WTC11 (cell line): ENCODE data around the gene NCOA1.

Source experiments
- ATF1 ChIP-seq: sonication (generic); formaldehyde crosslinking; IDR thresholded peaks from 2 replicates; pipeline ENCODE4 v1.8.1; 2023; ENCODE audit warnings: mild to moderate bottlenecking, moderate library complexity, missing genetic modification reagents
- ATF6 ChIP-seq: sonication (generic); formaldehyde crosslinking; IDR thresholded peaks from 2 replicates; pipeline ENCODE4 v1.8.1; 2023; ENCODE audit warnings: mild to moderate bottlenecking, missing genetic modification reagents
- CREB1 ChIP-seq: sonication (generic); formaldehyde crosslinking; IDR thresholded peaks from 2 replicates; pipeline ENCODE4 v1.8.0; 2023; ENCODE audit warnings: mild to moderate bottlenecking, missing genetic modification reagents
- CREM ChIP-seq: sonication (generic); formaldehyde crosslinking; IDR thresholded peaks from 2 replicates; pipeline ENCODE4 v1.8.1; 2022; ENCODE audit warnings: mild to moderate bottlenecking, missing genetic modification reagents, moderate library complexity
- CTCF ChIP-seq: fragments of 200-600 bp; IDR thresholded peaks from 2 replicates; pipeline ENCODE4 v1.8.0; 2022; ENCODE audit warnings: antibody characterized with exemption
- GABPB1 ChIP-seq: sonication (generic); formaldehyde crosslinking; IDR thresholded peaks from 2 replicates; pipeline ENCODE4 v1.8.1; 2023; ENCODE audit warnings: mild to moderate bottlenecking, missing genetic modification reagents
- NR2C2 ChIP-seq: sonication (generic); formaldehyde crosslinking; IDR thresholded peaks from 2 replicates; pipeline ENCODE4 v1.8.0; 2022; ENCODE audit warnings: mild to moderate bottlenecking, missing genetic modification reagents
- ZNF232 ChIP-seq: sonication (generic); formaldehyde crosslinking; IDR thresholded peaks from 2 replicates; pipeline ENCODE4 v1.8.0; 2022; ENCODE audit warnings: mild to moderate bottlenecking, missing genetic modification reagents
- ZNF263 ChIP-seq: sonication (generic); formaldehyde crosslinking; IDR thresholded peaks from 2 replicates; pipeline ENCODE4 v1.8.1; 2022; ENCODE audit warnings: low read depth, mild to moderate bottlenecking, moderate library complexity, missing genetic modification reagents
- TF ChIP-seq, protein P1 (sequence below): sonication (generic); formaldehyde crosslinking; conservative IDR thresholded peaks from 2 replicates; pipeline ENCODE4 v1.8.1; 2023; ENCODE audit warnings: mild to moderate bottlenecking, low read depth, missing genetic modification reagents, moderate library complexity
- TF ChIP-seq, protein P2 (sequence below): fragments of 250-450 bp; sonication (Bioruptor Pico); IDR thresholded peaks from 2 replicates; pipeline ENCODE4 v2.1.2; 2022; ENCODE audit warnings: mild to moderate bottlenecking, moderate library complexity
- TF ChIP-seq, protein P3 (sequence below): sonication (generic); formaldehyde crosslinking; IDR thresholded peaks from 2 replicates; pipeline ENCODE4 v1.8.1; 2022; ENCODE audit warnings: low read depth, missing genetic modification reagents, borderline replicate concordance
- TF ChIP-seq, protein P4 (sequence below): fragments of 250-450 bp; sonication (Bioruptor Pico); IDR thresholded peaks from 2 replicates; pipeline ENCODE4 v1.9.0; 2021; ENCODE audit warnings: mild to moderate bottlenecking

DNA sequence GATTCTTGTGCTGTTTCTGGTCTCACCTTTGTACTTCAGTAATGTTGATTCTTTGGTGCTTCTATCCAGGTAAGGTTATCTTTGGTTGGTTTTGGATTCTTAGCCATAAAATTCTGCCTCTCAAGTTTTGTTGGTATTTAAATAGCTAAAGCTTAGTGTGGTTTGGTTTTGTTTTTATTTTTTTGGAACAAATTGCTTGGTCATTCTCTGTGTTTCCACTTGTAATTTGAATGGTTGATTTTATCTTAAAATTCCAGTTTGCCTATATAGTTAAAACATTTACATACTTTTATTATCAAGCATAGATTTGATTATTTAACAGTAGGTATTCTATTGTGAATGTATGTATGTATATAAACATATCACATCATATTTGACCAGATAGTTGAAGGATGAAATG is 6.6 kb downstream of the NCOA1 start:
- TF ChIP-seq CTCF (no peak), CREM (CRISPR knock-in tag) (no peak), NR2C2 (CRISPR knock-in tag) (no peak), ZNF263 (CRISPR knock-in tag) (no peak), ZNF232 (CRISPR knock-in tag) (no peak), GABPB1 (CRISPR knock-in tag) (no peak), ATF6 (CRISPR knock-in tag) (no peak), ATF1 (no peak), CREB1 (CRISPR knock-in tag) (no peak)
- TF ChIP-seq, protein P1, sequence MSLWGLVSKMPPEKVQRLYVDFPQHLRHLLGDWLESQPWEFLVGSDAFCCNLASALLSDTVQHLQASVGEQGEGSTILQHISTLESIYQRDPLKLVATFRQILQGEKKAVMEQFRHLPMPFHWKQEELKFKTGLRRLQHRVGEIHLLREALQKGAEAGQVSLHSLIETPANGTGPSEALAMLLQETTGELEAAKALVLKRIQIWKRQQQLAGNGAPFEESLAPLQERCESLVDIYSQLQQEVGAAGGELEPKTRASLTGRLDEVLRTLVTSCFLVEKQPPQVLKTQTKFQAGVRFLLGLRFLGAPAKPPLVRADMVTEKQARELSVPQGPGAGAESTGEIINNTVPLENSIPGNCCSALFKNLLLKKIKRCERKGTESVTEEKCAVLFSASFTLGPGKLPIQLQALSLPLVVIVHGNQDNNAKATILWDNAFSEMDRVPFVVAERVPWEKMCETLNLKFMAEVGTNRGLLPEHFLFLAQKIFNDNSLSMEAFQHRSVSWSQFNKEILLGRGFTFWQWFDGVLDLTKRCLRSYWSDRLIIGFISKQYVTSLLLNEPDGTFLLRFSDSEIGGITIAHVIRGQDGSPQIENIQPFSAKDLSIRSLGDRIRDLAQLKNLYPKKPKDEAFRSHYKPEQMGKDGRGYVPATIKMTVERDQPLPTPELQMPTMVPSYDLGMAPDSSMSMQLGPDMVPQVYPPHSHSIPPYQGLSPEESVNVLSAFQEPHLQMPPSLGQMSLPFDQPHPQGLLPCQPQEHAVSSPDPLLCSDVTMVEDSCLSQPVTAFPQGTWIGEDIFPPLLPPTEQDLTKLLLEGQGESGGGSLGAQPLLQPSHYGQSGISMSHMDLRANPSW (CRISPR knock-in tag) = no peak
- TF ChIP-seq, protein P2, sequence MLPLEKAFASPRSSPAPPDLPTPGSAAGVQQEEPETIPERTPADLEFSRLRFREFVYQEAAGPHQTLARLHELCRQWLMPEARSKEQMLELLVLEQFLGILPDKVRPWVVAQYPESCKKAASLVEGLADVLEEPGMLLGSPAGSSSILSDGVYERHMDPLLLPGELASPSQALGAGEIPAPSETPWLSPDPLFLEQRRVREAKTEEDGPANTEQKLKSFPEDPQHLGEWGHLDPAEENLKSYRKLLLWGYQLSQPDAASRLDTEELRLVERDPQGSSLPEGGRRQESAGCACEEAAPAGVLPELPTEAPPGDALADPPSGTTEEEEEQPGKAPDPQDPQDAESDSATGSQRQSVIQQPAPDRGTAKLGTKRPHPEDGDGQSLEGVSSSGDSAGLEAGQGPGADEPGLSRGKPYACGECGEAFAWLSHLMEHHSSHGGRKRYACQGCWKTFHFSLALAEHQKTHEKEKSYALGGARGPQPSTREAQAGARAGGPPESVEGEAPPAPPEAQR (CRISPR knock-in tag) = no peak
- TF ChIP-seq, protein P3, sequence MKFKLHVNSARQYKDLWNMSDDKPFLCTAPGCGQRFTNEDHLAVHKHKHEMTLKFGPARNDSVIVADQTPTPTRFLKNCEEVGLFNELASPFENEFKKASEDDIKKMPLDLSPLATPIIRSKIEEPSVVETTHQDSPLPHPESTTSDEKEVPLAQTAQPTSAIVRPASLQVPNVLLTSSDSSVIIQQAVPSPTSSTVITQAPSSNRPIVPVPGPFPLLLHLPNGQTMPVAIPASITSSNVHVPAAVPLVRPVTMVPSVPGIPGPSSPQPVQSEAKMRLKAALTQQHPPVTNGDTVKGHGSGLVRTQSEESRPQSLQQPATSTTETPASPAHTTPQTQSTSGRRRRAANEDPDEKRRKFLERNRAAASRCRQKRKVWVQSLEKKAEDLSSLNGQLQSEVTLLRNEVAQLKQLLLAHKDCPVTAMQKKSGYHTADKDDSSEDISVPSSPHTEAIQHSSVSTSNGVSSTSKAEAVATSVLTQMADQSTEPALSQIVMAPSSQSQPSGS (CRISPR knock-in tag) = no peak
- TF ChIP-seq, protein P4, sequence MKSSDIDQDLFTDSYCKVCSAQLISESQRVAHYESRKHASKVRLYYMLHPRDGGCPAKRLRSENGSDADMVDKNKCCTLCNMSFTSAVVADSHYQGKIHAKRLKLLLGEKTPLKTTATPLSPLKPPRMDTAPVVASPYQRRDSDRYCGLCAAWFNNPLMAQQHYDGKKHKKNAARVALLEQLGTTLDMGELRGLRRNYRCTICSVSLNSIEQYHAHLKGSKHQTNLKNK (CRISPR knock-in tag) = no peak
